IMR-90 (cell line): ENCODE measurements around the gene NIPBL. TPM values are rescaled to one million over a fixed set of nuclear protein-coding genes. Genes with fewer than 3 reads are reported as not detected.

Experiments used
- ATAC-seq: fragments of 200-7000 bp; cut with Tn5 transposase; 2 replicates; pipeline ENCODE4 v1.9.1; 2020; ENCODE audit warnings: low read depth, mild to moderate bottlenecking, moderate library complexity
- BruUV-seq: library from RNA; stranded (reverse); fragments of 400-500 nt; replicated peaks from 2 replicates; lab custom pipeline; 2021; lab: Mats Ljungman, UMichigan
- CTCF ChIA-PET: fragments of 300-600 bp; formaldehyde crosslinking; extraction: SDS; loops from one replicate; lab custom pipeline; 2021; ENCODE audit warnings: antibody characterized with exemption; lab: Yijun Ruan, JAX
- POLR2A ChIA-PET: fragments of 300-600 bp; sonication (Branson Sonifier 250); formaldehyde crosslinking; loops from one replicate; lab custom pipeline; 2022; ENCODE audit warnings: antibody characterized with exemption; ENCODE audit not compliant: unreplicated experiment; lab: Charles Lee
- DNase-seq: peaks from one replicate; pipeline ENCODE4 v3.0.0; 2013
- H2AFZ ChIP-seq: replicated peaks from 2 replicates; pipeline ENCODE3; 2013; ENCODE audit warnings: low read length, mild to moderate bottlenecking; ENCODE audit not compliant: poor library complexity
- H2AK5ac ChIP-seq: 2 replicates; pipeline ENCODE4 v1.6.1; 2013; ENCODE audit warnings: low read depth, low read length, inconsistent platforms
- H2AK9ac ChIP-seq: replicated peaks from 2 replicates; pipeline ENCODE3; 2013; ENCODE audit warnings: mild to moderate bottlenecking, low read depth, low read length, moderate library complexity; ENCODE audit not compliant: poor library complexity
- H2BK120ac ChIP-seq: 2 replicates; pipeline ENCODE4 v1.6.1; 2013; ENCODE audit warnings: low read depth, low read length, inconsistent platforms
- H2BK15ac ChIP-seq: 3 replicates; pipeline ENCODE4 v1.6.1; 2013; ENCODE audit warnings: low read depth, low read length, inconsistent platforms
- H2BK20ac ChIP-seq: 2 replicates; pipeline ENCODE4 v1.6.1; 2013; ENCODE audit warnings: low read depth, mild to moderate bottlenecking, inconsistent platforms, low read length, moderate library complexity
- H2BK5ac ChIP-seq: 2 replicates; pipeline ENCODE4 v1.6.1; 2013; ENCODE audit warnings: mild to moderate bottlenecking, low read depth, low read length, inconsistent platforms; ENCODE audit not compliant: poor library complexity, severe bottlenecking
- H3K14ac ChIP-seq: replicated peaks from 2 replicates; pipeline ENCODE4 v1.6.1; 2013; ENCODE audit warnings: low read depth, low read length, inconsistent platforms
- H3K18ac ChIP-seq: 2 replicates; pipeline ENCODE4 v1.6.1; 2013; ENCODE audit warnings: low read depth, low read length, control low read depth
- H3K23ac ChIP-seq: 2 replicates; pipeline ENCODE4 v1.6.1; 2013; ENCODE audit warnings: low read depth, low read length, inconsistent platforms
- H3K27ac ChIP-seq: 2 replicates; pipeline ENCODE4 v1.5.1; 2013; ENCODE audit warnings: mild to moderate bottlenecking, control low read depth, low read length; ENCODE audit not compliant: insufficient read depth
- H3K27me3 ChIP-seq: 2 replicates; pipeline ENCODE4 v1.6.1; 2013; ENCODE audit warnings: low read length; ENCODE audit not compliant: control insufficient read depth, insufficient read depth
- H3K36me3 ChIP-seq: 2 replicates; pipeline ENCODE4 v1.6.1; 2013; ENCODE audit warnings: low read length, mixed read lengths; ENCODE audit not compliant: control insufficient read depth, insufficient read depth
- H3K4ac ChIP-seq: 2 replicates; pipeline ENCODE4 v1.6.1; 2013; ENCODE audit warnings: low read depth, low read length, inconsistent platforms
- H3K4me1 ChIP-seq: 2 replicates; pipeline ENCODE4 v1.6.1; 2013; ENCODE audit warnings: low read length, mixed read lengths; ENCODE audit not compliant: control insufficient read depth, insufficient read depth
- H3K4me2 ChIP-seq: 2 replicates; pipeline ENCODE4 v1.6.1; 2013; ENCODE audit warnings: low read depth, mild to moderate bottlenecking, control low read depth, low read length, moderate library complexity
- H3K4me3 ChIP-seq: 2 replicates; pipeline ENCODE4 v1.5.1; 2013; ENCODE audit warnings: low read depth, mild to moderate bottlenecking, control low read depth, low read length, moderate library complexity; ENCODE audit not compliant: insufficient read depth
- H3K56ac ChIP-seq: 2 replicates; pipeline ENCODE4 v1.6.1; 2013; ENCODE audit warnings: low read length, inconsistent platforms; ENCODE audit not compliant: insufficient read depth; ENCODE audit errors: extremely low read depth
- H3K79me1 ChIP-seq, 2 experiments: 2 replicates each; pipeline ENCODE4 v1.6.1; 2013; ENCODE audit warnings: low read length in 2 of 2, inconsistent platforms in 1 of 2, low read depth in 1 of 2
- H3K9ac ChIP-seq: 2 replicates; pipeline ENCODE4 v1.6.1; 2013; ENCODE audit warnings: low read depth, low read length, control low read depth
- H3K9me1 ChIP-seq: 2 replicates; pipeline ENCODE4 v1.6.1; 2013; ENCODE audit warnings: low read length, inconsistent platforms; ENCODE audit not compliant: insufficient read depth
- H3K9me3 ChIP-seq: 2 replicates; pipeline ENCODE4 v1.6.1; 2013; ENCODE audit warnings: low read length; ENCODE audit not compliant: control insufficient read depth, insufficient read depth
- H4K20me1 ChIP-seq: 2 replicates; pipeline ENCODE4 v1.6.1; 2013; ENCODE audit warnings: low read length, inconsistent platforms; ENCODE audit not compliant: insufficient read depth
- H4K5ac ChIP-seq: 2 replicates; pipeline ENCODE4 v1.6.1; 2013; ENCODE audit warnings: mild to moderate bottlenecking, low read depth, low read length, control low read depth
- H4K8ac ChIP-seq, 2 experiments: 2 replicates each; pipeline ENCODE4 v1.6.1; 2013; ENCODE audit warnings: low read depth in 2 of 2, low read length in 2 of 2, control low read depth in 1 of 2, inconsistent platforms in 1 of 2
- H4K91ac ChIP-seq: 2 replicates; pipeline ENCODE4 v1.6.1; 2013; ENCODE audit warnings: low read depth, low read length, inconsistent platforms; ENCODE audit not compliant: insufficient read depth
- BHLHE40 ChIP-seq: fragments of 150-350 bp; IDR thresholded peaks from 2 replicates; pipeline ENCODE4 v1.6.1; 2016; ENCODE audit warnings: mild to moderate bottlenecking, low read depth, low read length
- CEBPB ChIP-seq: IDR thresholded peaks from 2 replicates; pipeline ENCODE4 v1.6.1; 2012; ENCODE audit warnings: low read depth, low read length, improper control_type of control experiment
- CHD1 ChIP-seq: IDR thresholded peaks from 2 replicates; pipeline ENCODE4 v1.6.1; 2012; ENCODE audit warnings: low read depth, low read length, improper control_type of control experiment
- CTCF ChIP-seq: conservative IDR thresholded peaks from 2 replicates; pipeline ENCODE4 v1.5.1; 2012; ENCODE audit warnings: mild to moderate bottlenecking, low read depth, low read length, improper control_type of control experiment
- ELK1 ChIP-seq: fragments of 150-350 bp; IDR thresholded peaks from 2 replicates; pipeline ENCODE4 v1.6.1; 2016; ENCODE audit warnings: low read depth, mild to moderate bottlenecking, low read length, moderate library complexity, borderline replicate concordance
- FOS ChIP-seq: fragments of 150-350 bp; IDR thresholded peaks from 2 replicates; pipeline ENCODE4 v1.6.1; 2016; ENCODE audit warnings: low read depth, low read length
- MAFK ChIP-seq: IDR thresholded peaks from 2 replicates; pipeline ENCODE4 v1.6.1; 2012; ENCODE audit warnings: low read depth, low read length, improper control_type of control experiment
- MAZ ChIP-seq: IDR thresholded peaks from 2 replicates; pipeline ENCODE4 v1.6.1; 2012; ENCODE audit warnings: low read depth, mild to moderate bottlenecking, low read length, improper control_type of control experiment, moderate library complexity, borderline replicate concordance
- MXI1 ChIP-seq: IDR thresholded peaks from 2 replicates; pipeline ENCODE4 v1.6.1; 2012; ENCODE audit warnings: low read depth, mild to moderate bottlenecking, low read length, moderate library complexity, borderline replicate concordance
- NFE2L2 ChIP-seq: fragments of 150-350 bp; IDR thresholded peaks from 2 replicates; pipeline ENCODE4 v1.6.1; 2016; ENCODE audit warnings: low read depth, mild to moderate bottlenecking, low read length
- POLR2A ChIP-seq: IDR thresholded peaks from 2 replicates; pipeline ENCODE4 v1.6.1; 2012; ENCODE audit warnings: mild to moderate bottlenecking, low read depth, low read length
- RAD21 ChIP-seq: IDR thresholded peaks from 2 replicates; pipeline ENCODE4 v1.6.1; 2012; ENCODE audit warnings: low read length, improper control_type of control experiment
- RCOR1 ChIP-seq: IDR thresholded peaks from 2 replicates; pipeline ENCODE4 v1.6.1; 2012; ENCODE audit warnings: mild to moderate bottlenecking, low read length, improper control_type of control experiment; ENCODE audit not compliant: insufficient replicate concordance
- RFX5 ChIP-seq: IDR thresholded peaks from 2 replicates; pipeline ENCODE4 v1.8.0; 2012; ENCODE audit warnings: low read depth, mild to moderate bottlenecking, low read length, moderate library complexity
- SMC3 ChIP-seq: fragments of 150-350 bp; IDR thresholded peaks from 2 replicates; pipeline ENCODE4 v1.6.1; 2016; ENCODE audit warnings: low read depth, mild to moderate bottlenecking, antibody characterized with exemption, low read length, moderate library complexity
- USF2 ChIP-seq: fragments of 150-350 bp; IDR thresholded peaks from 2 replicates; pipeline ENCODE4 v1.6.1; 2017; ENCODE audit warnings: mild to moderate bottlenecking, antibody characterized with exemption, low read length, low read depth
- WGBS, 2 experiments: methylation state at CpG; one replicate each; pipeline versions ENCODE4 v1.1.5 to v1.1.7; 2013; ENCODE audit warnings: missing lambda C conversion rate in 2 of 2; ENCODE audit not compliant: insufficient read length in 1 of 2; ENCODE audit errors: extremely low coverage in 2 of 2; 5-methylcytosine and 5-hydroxymethylcytosine counted together
- dilution Hi-C: fragments of 300-500 bp; cut with HindIII; formaldehyde crosslinking; loops from one replicate; pipeline ENCODE4 v1.14.3; 2018; ENCODE audit warnings: low sequenced_read_pairs; ENCODE audit not compliant: unreplicated experiment
- in situ Hi-C: fragments of 300-500 bp; cut with MboI; formaldehyde crosslinking; loops from 3 replicates; pipeline ENCODE4 v1.14.3; 2019; ENCODE audit warnings: low sequenced_read_pairs, inconsistent platforms, mixed read lengths
- intact Hi-C: fragments of 100-400 bp; cut with micrococcal nuclease; formaldehyde crosslinking; loops from 2 replicates; pipeline ENCODE4 v1.10.0; 2022
- polyA plus RNA-seq, 3 experiments: library from polyadenylated mRNA; depleted of rRNA; stranded (reverse); fragments of >200 nt; gene quantifications; 2 replicates each; pipeline ENCODE4 v1.2.3, GENCODE V29; 2012; ENCODE audit warnings: low replicate concordance in 1 of 3
- total RNA-seq: library from RNA; depleted of rRNA; stranded (reverse); fragments of >200 nt; gene quantifications from 2 replicates; pipeline ENCODE4 v1.2.3, GENCODE V29; 2012

NIPBL gene
- total and polyA plus RNA-seq, 2 of the 4 experiments (the other 2 are of a cell fraction): 8.4 to 46.4 TPM

DNA sequence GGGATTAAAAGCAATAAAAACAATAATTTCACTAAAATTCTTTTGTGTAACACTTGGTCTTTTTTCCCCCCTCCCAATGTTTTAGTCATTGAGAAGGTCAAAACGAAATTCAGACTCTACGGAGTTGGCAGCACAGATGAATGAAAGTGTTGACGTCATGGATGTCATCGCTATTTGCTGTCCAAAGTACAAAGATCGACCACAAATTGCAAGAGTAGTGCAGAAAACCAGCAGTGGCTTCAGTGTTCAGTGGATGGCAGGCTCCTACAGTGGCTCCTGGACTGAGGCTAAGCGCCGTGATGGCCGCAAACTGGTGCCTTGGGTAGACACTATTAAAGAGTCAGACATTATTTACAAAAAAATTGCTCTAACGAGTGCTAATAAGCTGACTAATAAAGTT is 187.9 kb downstream of the NIPBL start:
- Histone ChIP-seq H3K4ac (no peak overlapping the region), H4K8ac (no peak overlapping the region), H4K91ac (no peak overlapping the region), H4K20me1 (no peaks in the 10 kb centered on the region), H2BK5ac (no peak overlapping the region), H3K23ac (no peak overlapping the region), H3K79me1 (no peaks in the 10 kb centered on the region; a peak in 1 of 4 replicates), H3K27me3 (no peaks in the 10 kb centered on the region), H3K36me3 (peaks cover 17% of the 10 kb centered on the region), H3K14ac (no peak overlapping the region), H2BK120ac (no peak overlapping the region), H2AK9ac (no peak overlapping the region), H3K9me1 (no peaks in the 10 kb centered on the region), H3K9me3 (no peaks in the 10 kb centered on the region), H3K4me2 (no peak overlapping the region), H2AK5ac (no peak overlapping the region), H3K56ac (no peak overlapping the region), H2BK20ac (no peak overlapping the region), H3K4me3 (no peak overlapping the region), H2AFZ (no peak overlapping the region), H3K4me1 (no peaks in the 10 kb centered on the region), H3K9ac (no peak overlapping the region), H2BK15ac (no peak overlapping the region), H3K18ac (no peak overlapping the region), H3K27ac (no peak overlapping the region), H4K5ac (no peak overlapping the region)
- intact Hi-C loops (no loop called here), dilution Hi-C loops (no loop called here), in situ Hi-C loops (no loop called here)
- POLR2A ChIA-PET: no interaction called here
- CTCF ChIA-PET: no interaction called here
- ATAC-seq (no peak), DNase-seq (no peak)
- TF ChIP-seq USF2: no peak
- no peak for TF ChIP-seq RAD21
- TF ChIP-seq POLR2A: no peak
- TF ChIP-seq MAZ: no peak
- no peak for TF ChIP-seq RFX5
- TF ChIP-seq CTCF: no peak
- no peak for TF ChIP-seq FOS
- no peak for TF ChIP-seq CHD1
- TF ChIP-seq ELK1: no peak
- TF ChIP-seq NFE2L2: no peak
- TF ChIP-seq CEBPB: no peak
- no peak for TF ChIP-seq MXI1
- TF ChIP-seq RCOR1: no peak
- TF ChIP-seq MAFK: no peak
- TF ChIP-seq BHLHE40: no peak
- no peak for TF ChIP-seq SMC3
- 89% methylated on average over 5 of the region's 9 CpGs; no CpG with 5 or more reads in 1 of the 2 experiments for WGBS, 2 experiments
- BruUV-seq: no TSS peak
